Fibroblast of mammary gland (primary cell): ENCODE results near the gene B3GNT9.

ENCODE experiments used
- DNase-seq: peaks from one replicate; pipeline ENCODE4 v3.0.0-alpha.2; 2010; ENCODE audit warnings: low read depth
- H3K4me3 ChIP-seq: 2 replicates; pipeline ENCODE4 v1.5.1; 2011; ENCODE audit warnings: low read depth, mild to moderate bottlenecking, low read length, moderate library complexity; ENCODE audit not compliant: control insufficient read depth
- TF ChIP-seq, protein P1 (sequence below): conservative IDR thresholded peaks from 2 replicates; pipeline ENCODE4 v1.5.1; 2011; ENCODE audit warnings: low read depth, low read length, inconsistent platforms; ENCODE audit not compliant: control insufficient read depth, insufficient read depth

B3GNT9 gene

DNA sequence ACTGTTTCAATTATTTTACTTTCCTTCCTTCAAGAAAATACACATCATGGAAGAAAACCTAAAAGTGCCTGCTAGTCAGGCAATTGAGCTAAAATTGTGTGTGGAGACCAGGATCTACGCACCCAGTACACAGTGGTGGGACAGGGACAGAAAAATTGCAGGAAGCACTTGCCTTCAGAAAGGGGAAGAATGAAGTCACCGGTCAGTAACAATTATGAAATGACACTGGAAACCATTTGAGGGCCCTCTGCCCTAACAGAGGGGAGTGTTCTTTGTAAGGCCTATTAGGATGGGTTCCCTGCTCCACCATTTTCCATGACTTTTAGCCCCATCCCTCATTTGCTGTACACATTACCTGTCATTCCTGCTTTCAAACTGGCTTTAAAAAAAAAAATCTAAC, 45.6 kb downstream of the B3GNT9 start:
- TF ChIP-seq, protein P1, sequence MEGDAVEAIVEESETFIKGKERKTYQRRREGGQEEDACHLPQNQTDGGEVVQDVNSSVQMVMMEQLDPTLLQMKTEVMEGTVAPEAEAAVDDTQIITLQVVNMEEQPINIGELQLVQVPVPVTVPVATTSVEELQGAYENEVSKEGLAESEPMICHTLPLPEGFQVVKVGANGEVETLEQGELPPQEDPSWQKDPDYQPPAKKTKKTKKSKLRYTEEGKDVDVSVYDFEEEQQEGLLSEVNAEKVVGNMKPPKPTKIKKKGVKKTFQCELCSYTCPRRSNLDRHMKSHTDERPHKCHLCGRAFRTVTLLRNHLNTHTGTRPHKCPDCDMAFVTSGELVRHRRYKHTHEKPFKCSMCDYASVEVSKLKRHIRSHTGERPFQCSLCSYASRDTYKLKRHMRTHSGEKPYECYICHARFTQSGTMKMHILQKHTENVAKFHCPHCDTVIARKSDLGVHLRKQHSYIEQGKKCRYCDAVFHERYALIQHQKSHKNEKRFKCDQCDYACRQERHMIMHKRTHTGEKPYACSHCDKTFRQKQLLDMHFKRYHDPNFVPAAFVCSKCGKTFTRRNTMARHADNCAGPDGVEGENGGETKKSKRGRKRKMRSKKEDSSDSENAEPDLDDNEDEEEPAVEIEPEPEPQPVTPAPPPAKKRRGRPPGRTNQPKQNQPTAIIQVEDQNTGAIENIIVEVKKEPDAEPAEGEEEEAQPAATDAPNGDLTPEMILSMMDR = no peak
- no peak overlapping the region for H3K4me3 ChIP-seq

DNA sequence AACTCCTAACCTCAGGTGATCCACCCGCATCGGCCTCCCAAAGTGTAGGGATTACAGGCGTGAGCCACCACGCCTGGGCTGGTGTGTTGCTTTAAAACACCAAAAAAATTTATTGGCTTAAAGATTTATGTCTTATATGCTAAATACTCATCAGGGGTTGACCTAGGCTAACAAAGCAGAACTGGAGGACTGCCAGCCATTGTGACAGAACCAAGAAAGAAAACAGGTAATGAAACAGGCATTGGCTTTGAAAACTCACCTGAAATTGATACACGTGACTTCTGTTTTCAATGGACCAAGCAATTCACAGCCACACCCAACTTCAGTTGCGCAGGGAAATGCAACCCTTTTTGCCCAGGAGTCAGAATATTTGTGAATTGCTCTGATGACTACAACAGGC, 46.0 kb downstream of the B3GNT9 start:
- TF ChIP-seq, protein P1 = no peak
- no peak overlapping the region for H3K4me3 ChIP-seq
- DNase-seq = no peak

More for the DNA sequence above, 45.6 kb downstream of the B3GNT9 start:
- DNase-seq = no peak

DNA sequence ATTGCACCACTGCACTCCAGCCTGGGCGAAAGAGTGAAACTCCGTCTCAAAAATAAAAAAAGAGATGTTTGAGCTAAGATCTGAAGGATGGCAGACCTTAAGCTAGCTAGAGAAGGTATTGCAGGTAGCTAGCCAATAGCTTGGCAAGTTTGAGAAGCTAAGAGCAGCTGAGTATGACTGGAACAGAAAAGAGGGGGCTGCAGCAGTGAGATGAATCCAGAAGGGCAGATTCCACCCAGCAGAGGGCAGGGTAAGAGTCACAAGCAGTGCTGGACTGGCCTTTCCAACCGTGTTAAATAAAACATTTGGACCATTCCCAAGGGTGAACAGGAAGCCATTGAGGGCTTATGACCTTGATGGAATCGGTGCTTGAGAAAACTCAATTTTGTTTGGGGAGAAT, 46.7 kb downstream of the B3GNT9 start:
- no peak overlapping the region for H3K4me3 ChIP-seq
- peak; percentile 50 for DNase-seq
- TF ChIP-seq, protein P1 = peak; percentile 51

DNA sequence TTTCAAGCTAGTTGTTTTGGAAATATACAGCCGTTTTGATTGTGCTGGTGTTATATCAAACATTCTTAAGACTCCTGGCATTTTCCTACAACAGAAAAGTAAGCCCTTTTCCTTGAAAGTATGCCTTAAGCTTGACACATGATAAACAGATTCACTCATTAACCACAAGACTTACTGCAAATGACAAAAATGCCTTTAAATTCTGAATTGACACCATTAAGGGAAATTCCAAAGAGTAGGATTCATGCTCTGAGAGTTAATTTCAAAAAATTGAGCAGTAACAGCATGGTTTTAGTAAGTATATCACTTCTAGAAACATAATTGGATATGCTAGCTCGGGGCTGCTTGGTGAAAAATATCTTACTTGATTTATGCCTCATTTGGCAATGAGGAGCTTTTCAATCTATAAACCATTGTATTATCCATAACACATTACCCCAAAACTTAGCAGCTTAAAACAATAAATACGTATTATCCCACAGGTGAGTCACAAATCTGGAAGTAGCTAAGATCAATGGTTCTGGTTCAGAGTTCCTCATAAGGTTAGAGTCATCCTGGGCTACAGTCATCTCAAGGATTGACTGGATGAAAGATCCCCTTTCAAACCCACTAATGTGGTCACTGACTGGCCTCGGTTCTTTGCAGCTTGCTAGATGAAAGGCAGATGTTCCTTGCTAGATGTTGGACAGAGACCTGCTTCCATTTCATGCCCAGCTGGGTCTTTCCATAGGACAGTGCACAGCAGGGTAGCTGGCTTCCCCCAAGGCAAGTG, 49.3 kb downstream of the B3GNT9 start:
- no peak overlapping the region for H3K4me3 ChIP-seq
- DNase-seq = peak; percentile 60
- TF ChIP-seq, protein P1 = no peak

DNA sequence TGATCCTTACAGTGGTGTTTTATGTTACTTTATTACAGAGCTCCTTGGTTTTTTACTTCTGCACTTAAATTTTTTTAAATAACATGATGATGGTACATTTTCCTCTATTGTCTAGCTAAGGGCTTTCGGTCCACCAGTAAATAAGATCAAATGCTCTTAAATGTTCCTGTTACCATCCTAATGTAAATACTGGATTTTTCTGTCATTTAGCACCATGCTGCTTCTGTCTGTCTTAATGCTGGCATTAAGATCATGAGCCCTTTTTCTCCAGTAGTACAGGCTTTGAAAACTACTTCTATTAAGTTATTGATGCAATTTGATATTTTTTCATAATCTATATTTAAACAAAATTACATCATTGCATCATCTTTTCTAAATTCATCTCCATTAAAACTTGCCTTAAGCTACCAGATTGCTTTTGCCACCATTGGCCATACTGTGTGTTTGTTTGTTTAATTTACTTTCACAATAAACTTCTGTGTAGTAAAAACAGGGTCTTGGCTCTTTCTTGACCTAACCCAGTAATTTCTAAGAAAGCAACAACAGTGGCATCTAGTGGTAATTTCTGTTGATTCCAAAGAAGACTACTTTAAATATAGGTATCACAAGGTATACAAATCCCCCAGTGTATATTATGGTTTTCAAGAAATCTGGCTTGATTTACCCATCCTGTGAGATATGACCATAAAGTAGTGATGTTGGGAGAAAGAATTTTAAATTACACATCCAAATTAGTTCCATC, 50.1 kb downstream of the B3GNT9 start:
- DNase-seq = peak; percentile 43
- H3K4me3 ChIP-seq = no peak overlapping the region
- TF ChIP-seq, protein P1 = peak; percentile 30

DNA sequence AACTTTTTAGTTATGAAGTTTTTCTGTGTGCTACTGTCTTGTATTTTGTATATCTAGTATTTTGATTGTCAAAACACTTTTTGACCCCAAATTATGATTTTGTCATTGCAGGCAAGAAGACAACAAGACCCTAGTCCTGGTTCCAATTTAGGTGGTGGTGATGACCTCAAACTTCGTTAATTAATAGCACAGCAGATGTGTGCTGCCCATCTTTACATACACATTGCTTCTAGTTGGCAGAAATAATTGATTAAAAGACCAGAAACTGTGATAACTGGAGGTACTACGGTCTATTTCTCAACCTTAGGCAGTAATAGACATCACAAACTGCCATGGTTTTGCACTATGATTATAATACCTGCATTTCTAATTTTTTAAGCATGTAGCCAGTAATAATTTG, 52.2 kb downstream of the B3GNT9 start:
- DNase-seq = no peak
- H3K4me3 ChIP-seq = no peak overlapping the region
- TF ChIP-seq, protein P1 = no peak
